ENCODE measurements around the gene COL5A1.

- no peak for TF ChIP-seq CTCF (IDR thresholded peaks at IDR 0.05 in 4 of 5, conservative IDR thresholded peaks at IDR 0.05 in 1 of 5)
- TF ChIP-seq POLR2A (IDR thresholded peaks at IDR 0.05), result no peak
Observed at GRCh38 chr9:134614256-134614655, 27.3 kb upstream of the COL5A1 start.
